ENCODE data around the gene RND1.

RND1 gene

GRCh38 chr12:48827513-48828096 is 38.1 kb downstream of the RND1 start:
- no peak for DNase-seq (ENCODE audit: low spot score)

- DNase-seq (ENCODE audit: low spot score): no peak
These were observed 38.6 kb downstream of the RND1 start for GRCh38 chr12:48827026-48827425.

GRCh38 chr12:48826209-48826855 is 39.3 kb downstream of the RND1 start:
- no peak for DNase-seq (ENCODE audit: low spot score)

DNA sequence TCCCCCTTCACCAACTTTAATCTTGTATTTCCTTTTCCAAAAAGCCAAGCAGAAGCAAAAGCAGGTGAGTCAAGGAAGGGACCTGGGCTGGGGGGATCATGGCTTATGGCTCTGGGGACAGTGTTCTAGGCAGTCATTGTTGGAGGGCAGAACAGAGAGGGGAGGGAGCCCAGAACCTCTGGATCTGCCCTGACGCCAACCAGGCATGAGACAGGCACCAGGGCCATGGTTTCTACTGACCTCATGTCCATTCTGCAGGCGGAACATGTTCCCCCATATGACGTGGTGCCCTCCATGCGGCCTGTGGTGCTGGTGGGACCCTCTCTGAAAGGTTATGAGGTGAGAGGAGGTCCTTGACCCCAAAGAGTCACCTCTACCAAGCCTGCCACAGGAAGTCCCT is 40.8 kb downstream of the RND1 start:
- DNase-seq (ENCODE audit: low spot score): no peak

DNA sequence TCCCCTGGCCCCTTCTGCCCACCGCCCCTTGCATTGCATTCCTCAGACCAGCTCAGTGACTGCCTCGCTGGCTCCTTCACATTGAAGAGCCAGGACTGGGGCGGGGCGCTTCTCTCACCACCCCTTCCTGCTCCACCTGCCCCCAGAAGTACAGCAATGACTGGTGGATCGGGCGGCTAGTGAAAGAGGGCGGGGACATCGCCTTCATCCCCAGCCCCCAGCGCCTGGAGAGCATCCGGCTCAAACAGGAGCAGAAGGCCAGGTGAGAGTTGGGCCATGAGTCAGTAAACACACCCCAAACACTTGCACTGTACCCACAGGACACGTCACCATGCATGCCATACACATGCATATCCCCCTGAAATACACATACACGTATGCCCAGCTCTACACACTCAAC is 41.6 kb downstream of the RND1 start:
- DNase-seq (ENCODE audit: low spot score): no peak

- no peak for DNase-seq (ENCODE audit: low spot score)
These were observed 42.4 kb downstream of the RND1 start for GRCh38 chr12:48823281-48823680.

DNA sequence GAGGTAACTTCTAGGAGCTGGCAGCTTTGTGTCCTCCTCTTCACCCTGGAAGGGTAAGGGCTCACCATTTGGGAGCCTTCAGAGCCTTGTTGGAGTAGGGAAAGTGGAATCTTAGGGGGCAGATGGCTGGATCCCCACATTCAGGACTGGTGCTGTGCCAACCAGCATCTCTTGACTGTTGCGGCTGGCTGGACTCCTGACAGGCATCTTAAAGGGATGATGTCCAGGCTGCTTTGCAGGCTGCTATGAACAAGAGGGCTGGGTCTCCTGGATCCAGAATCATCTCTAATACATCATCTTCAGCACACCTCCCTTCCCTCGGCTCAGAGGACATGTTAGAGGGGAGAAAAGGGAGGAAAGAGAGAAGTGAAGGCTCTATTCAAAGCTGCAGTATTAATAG is 43.0 kb downstream of the RND1 start:
- DNase-seq (ENCODE audit: low spot score): no peak

DNA sequence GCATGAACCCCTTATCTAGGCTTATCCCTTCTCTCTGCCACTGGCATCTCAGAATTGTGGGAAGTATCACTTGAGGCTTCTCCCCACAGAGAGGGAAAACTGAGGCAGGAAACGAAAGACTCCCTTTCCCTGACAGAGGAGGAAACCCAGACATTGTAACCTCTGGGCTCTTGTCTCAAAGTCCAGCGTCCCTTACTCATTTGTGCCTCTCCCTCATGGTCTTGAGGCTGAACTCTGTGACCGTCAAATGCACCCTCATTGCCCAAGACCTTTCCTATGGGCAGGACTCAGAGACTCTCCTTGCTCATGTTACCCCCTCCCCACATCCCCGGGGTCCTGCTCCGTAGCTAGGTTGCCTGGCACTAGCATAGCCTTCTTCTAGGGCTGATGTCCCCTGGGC is 43.5 kb downstream of the RND1 start:
- no peak for DNase-seq (ENCODE audit: low spot score)

DNA sequence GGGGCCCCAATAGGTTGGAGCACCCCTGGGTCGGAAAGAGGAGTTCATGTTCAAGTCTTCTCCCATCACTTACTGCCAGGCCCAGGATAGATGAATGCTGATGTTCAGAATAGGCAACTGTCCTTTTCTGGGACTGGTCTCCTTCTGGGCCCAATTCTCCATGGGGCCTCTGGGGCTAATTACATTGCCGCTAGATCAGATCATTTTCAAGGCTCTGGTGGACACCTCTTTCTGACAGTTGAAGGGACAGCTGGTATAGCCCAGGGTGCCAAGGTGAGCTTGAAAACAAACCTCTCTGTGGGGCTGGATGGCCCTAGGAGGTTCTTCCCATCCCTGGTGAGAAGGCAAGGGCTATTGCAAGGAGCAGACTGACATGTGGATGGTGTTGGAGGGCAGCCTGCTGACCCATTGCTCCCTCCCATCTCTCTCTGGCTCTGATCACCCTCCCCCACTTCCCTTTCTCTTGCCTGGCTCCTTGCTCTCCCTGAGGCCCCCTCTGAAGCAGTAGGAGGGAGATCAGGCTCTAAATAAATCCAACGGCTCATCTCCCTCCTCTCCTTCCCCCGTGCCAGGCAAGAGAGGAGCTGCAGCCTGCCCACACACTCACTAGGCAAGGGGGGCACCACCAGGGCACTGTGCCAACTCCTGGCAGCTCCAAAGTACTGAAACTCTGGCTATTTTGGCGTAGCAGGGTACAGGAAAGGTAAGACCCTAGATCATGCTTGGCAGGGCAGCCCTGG is 45.5 kb downstream of the RND1 start:
- DNase-seq (ENCODE audit: low spot score): no peak

DNA sequence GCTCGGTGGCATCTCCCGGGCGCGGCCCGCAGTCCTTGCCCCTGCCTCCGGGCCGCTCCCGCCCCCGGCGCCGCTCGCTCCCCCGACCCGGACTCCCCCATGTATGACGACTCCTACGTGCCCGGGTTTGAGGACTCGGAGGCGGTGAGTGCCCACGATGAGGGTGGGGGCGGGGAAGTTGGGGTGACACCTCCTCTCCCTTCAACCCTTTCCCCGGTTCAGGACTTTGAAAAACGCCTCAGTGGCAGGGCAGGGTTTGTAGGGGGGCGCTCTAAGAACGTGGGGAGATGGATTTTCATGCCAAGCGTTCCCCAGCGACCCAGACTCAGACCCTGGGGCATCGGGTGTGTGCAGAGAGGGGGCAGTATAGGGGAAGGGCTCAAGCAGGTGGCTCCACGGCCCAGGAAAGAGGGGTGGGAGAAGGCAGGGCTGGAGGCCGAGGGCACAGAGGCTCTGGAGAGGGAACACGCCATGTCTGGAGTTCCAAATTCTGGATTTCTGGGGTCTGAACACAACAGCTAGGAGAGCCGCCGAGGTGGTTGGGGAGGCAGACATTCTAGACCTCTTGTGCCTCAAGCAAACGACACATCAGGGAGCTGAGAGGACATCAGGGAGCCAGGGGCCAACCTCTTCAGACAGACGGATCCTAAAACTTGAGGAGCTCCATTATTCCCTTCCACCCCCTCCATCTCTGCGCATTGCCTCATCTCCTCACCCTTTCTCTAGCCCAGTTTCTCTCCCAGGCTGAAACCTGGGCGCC is 46.7 kb downstream of the RND1 start:
- DNase-seq (ENCODE audit: low spot score): no peak

DNA sequence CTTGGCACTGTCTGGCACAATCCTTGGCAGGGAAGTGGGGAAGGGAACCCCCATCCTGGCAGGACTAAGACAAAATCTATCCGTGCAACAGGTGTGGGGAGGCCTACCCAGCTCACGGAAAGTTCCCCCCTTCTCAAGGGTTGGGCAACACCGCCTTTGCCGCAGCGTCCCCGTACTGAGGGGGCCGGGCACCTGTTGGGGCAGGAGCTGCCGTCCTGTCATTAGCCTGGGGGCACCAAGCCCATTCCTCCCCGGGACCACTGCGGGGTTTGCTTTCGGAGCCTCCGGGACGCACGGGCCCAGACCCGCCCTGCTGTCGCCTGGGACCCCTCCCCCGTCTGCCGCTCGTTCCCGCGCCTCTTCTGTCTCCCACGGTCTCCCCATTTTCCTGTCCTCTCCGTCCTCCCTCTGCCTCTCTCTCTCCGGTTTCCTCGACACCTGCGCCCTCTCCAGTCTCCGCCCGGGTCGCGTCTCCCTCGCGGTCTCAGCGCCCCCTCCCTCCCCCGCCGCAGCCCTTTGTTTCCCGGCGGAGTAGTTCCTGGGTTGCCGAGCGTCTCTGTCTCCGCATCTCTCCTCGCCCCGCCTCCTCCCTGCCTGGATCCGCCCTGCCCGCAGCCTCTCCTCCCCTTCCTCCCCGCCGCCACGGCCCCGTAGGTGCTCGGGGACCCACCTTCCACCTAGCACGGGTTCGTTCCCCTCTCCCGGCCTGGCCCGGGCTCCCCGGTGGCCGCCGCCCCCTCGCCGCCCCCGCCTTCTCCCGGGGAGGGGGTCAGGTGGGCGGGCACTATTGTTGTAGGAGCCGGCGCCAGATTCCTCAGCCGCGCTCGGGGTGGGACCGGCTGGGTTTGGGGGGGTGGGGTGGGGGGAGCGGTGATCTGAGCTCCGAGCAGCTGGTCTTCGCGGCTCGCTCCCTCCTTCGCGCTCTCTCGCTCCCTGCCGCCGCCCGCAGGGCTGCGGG is 47.5 kb downstream of the RND1 start, which contains the start of gene CACNB3:
Gene CACNB3, plus strand, starts transcription at position 624 of the 958 bp plus-strand sequence. CDS start 434 bp downstream, outside the sequence.
- DNase-seq (ENCODE audit: low spot score): peak; percentile 76

DNA sequence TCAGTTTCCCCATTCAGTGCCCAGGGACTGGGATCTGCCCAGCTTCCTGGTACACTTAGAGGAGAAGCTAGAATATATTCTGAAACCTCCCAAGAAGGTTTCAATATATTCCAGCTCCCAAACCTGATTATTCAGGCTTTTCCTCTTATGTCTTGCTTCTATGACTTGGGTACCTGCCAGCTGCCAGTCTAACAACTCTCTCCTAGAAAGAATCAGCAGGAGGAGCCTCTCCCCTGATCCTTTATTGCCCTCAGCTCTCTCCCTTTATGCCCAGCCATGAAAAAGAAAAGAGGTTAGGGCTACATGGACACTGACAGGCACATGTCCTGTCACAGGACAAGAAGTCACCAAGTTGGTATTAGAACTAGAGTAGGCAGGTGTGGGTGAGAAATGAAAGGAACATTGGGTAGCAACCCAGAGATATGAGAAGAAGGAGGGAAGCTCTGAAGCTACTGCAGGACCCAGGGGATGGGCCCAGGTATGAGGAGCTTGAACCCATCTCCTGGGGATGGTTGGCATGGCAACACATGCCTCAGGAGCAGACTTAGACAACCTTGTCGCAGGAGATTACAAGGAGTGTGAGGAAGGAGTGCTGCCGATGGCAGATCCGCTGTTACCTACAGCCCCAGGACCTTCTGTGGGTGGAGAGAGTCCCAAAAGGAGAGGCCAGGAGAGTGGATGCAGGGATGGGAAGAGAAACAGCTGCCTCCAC is 49.4 kb downstream of the RND1 start:
- DNase-seq (ENCODE audit: low spot score): no peak

DNA sequence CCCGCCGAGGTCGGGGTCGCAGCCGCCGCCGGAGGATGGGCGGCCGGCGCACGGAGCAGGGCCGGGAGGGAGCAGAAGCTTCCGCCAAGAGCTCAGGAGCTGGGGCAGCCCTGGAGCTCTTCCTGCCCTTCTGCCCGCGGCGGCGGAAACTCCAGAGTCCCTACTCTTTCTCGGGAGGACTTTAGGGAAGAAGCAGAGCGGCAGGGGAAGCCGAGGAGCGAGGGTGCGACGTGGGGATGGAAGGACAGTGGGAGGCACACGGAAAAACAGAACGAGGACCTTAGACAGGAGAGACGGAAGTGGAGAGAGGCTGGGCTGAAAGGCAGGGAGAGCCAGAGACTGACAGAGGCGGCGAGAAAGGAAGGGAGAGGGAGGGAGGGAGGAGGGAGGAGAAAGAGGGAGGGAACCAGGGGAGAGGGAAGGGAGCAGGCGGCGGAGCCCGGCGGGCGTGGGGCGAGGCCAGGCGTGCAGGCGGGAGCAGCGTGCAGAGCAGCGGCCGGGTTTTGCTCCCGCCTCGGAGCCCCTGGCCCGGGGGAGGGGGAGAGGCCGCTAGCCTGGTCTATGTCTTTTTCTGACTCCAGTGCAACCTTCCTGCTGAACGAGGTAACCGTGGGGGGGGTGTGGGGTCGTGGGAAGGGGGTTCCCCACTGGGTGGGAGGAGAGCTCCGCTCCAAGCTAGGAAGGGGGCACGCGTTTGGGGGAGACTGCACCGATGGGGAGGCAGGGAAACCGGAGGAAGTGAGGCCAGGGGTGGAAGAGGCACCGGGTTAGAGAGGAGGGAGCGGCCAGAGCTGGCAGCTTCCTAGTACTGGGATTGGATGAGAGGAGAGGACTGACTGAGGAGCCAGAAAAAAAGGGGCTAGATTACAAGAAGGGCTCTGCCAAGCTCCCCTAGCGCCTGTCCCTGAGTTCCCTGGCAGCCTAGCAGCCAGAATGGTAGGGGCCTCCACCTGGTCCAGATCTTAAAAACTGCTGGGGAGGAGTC is 50.3 kb downstream of the RND1 start:
- DNase-seq (ENCODE audit: low spot score): no peak

- DNase-seq (ENCODE audit: low spot score): peak; percentile 72
These were observed 51.2 kb downstream of the RND1 start for GRCh38 chr12:48814262-48815125.

DNA sequence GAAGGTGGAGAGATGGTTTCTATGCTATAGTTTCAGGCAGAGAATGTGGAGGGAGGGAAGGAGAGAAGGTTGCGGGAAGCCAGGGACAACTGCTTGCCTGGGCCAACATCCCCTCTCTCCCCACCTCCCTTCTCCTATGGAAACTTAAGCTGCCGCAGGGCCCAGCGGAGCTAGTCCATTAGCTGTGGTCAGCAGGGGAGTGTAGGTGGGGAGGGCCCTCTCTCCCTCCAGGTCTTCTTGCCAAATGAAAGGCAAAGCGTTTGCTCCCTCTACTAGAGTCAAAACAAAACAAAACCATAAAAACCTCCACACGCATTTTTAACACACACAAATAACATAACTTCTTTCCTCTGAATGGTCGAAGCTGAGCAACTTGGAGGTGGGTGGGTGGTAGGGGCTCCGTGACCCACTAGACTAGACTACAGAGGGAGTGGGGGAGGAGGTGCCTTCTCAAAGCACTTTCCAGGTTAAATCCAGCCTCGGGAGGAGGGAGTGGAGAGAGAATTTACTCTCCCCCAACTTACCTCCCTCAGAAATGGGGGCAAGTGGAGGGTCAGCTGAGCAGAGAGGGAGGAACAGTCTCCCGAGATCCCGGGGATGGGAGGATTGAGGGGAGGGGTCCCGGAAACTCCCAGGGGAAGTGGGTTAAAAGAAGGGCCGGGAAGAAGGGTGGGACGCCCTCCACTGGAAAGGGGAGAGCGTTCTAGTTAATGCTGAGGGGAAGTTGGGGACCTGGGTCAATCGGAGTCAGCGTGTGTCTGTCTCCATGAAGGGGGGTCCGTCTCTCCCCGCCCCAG is 52.0 kb downstream of the RND1 start:
- no peak for DNase-seq (ENCODE audit: low spot score)

DNA sequence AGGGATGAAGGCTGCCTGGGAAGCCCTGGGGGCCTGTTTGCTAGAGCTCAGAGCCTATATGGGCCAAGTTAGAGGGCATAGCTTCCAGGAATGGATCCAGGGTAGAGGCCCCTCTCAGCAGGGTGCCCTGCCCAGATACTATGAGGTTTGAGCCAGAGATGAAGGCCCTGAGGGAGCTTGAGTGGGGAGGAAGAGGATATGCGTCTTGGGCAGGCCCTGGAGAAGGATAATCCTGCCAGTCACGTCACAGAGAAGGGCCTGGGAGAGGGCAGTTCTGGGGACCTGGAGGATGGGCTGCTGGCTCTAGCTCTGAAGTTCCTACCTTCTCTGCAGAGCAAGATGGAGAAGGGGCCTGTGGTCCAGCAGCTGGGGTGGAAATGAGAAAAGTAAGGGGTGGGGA is 53.3 kb downstream of the RND1 start:
- DNase-seq (ENCODE audit: low spot score): no peak

DNA sequence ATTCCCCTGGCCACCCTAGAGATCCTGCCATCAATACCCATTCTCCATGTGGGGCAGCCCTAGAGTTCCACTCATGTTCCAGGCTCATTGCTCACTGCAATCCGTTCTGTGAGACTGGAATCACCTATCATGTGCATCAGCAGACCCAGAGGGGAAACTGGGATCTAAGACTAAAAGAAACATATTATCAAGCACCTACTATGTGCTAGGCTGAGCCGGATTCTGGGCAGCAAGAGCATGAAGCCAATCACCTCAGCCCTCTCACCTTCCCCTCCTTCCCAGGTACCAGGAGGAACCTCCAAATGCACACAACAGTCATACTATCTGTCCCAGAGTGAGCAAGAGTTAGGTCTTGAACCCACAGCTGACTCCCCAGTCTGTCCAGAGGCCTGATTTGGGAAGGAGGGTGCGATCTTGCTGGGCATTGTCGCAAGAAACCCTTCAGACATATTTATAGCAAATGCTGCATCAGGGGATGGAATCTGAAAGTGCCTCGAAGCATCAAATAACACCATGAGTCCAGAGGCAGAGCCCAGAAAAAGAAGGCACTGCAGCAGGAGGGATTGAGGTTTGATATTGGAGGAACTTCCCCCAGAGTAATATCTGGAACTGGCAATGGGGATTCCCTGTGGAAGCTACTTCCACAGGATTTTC is 54.1 kb downstream of the RND1 start:
- DNase-seq (ENCODE audit: low spot score): no peak

Measured in CD4-positive, alpha-beta T cell treated with Interleukin-6 at 100 ng/mL for 8 hours (primary cell).